ENCODE measurements around the gene BLOC1S1.
A peak's percentile ranks its signal among the peaks of the same experiment; 100 is the strongest.

DNA sequence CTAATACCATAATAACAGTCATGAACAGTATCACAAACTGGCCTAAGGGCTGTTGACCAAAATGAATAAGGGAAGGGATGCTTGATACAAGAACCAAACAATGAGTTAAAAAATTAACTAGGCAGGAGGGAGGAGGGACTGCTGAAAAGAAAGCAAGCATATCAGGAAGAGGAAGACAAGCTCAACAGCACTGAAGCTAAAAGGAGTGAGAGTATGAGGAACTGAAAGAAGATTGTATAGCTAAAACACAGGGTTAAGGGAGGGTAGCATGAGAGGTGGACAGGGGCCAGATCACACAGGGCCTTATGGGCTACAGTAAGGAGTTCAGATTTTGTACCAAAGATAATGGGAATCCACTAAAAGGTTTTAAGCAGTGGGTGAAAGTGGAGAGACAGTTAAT lies 42.2 kb upstream of the BLOC1S1 start:
- TF ChIP-seq JUNB (IDR thresholded peaks at IDR 0.05) = no peak
- TF ChIP-seq CTCF (IDR thresholded peaks at IDR 0.05 in 2 of 3, conservative IDR thresholded peaks at IDR 0.05 in 1 of 3; ENCODE audit: control insufficient read depth in 2 of 3, extremely low read depth in 1 of 3, insufficient read depth in 1 of 3, low read depth in 3 of 3, low read length in 3 of 3) = no peak
- no peak for TF ChIP-seq TCF12 (IDR thresholded peaks at IDR 0.05; ENCODE audit: low read depth, low read length)
- TF ChIP-seq SMC3 (IDR thresholded peaks at IDR 0.05; ENCODE audit: borderline replicate concordance, low read length) = no peak
- no peak for TF ChIP-seq JUND (IDR thresholded peaks at IDR 0.05; ENCODE audit: low read depth, low read length)
- peak; percentile 43; the same call in 1 of the 2 replicates for TF ChIP-seq POLR2A (IDR thresholded peaks at IDR 0.05; ENCODE audit: low read depth, low read length)
- TF ChIP-seq, protein P1, sequence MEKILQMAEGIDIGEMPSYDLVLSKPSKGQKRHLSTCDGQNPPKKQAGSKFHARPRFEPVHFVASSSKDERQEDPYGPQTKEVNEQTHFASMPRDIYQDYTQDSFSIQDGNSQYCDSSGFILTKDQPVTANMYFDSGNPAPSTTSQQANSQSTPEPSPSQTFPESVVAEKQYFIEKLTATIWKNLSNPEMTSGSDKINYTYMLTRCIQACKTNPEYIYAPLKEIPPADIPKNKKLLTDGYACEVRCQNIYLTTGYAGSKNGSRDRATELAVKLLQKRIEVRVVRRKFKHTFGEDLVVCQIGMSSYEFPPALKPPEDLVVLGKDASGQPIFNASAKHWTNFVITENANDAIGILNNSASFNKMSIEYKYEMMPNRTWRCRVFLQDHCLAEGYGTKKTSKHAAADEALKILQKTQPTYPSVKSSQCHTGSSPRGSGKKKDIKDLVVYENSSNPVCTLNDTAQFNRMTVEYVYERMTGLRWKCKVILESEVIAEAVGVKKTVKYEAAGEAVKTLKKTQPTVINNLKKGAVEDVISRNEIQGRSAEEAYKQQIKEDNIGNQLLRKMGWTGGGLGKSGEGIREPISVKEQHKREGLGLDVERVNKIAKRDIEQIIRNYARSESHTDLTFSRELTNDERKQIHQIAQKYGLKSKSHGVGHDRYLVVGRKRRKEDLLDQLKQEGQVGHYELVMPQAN (conservative IDR thresholded peaks at IDR 0.05) = no peak
- TF ChIP-seq MXI1 (IDR thresholded peaks at IDR 0.05; ENCODE audit: low read depth, low read length) = no peak

All from GM12878 (cell line).